Stimulated activated CD4-positive, alpha-beta T cell treated with anti-CD3 and anti-CD28 coated beads, Interleukin-15, amount 100 ng/mL, for 24 hours (primary cell): ENCODE data around the gene SNAPC2.
A peak's percentile ranks its signal among the peaks of the same experiment; 100 is the strongest.
"Not testable (repeated sequence)": the region's sequence is repeated elsewhere in the genome, so short reads cannot be mapped to it uniquely, and the experiment has no call there.

Source experiments
- DNase-seq: peaks from one replicate; pipeline ENCODE4 v3.0.0-alpha.2; 2020

SNAPC2 gene

DNA sequence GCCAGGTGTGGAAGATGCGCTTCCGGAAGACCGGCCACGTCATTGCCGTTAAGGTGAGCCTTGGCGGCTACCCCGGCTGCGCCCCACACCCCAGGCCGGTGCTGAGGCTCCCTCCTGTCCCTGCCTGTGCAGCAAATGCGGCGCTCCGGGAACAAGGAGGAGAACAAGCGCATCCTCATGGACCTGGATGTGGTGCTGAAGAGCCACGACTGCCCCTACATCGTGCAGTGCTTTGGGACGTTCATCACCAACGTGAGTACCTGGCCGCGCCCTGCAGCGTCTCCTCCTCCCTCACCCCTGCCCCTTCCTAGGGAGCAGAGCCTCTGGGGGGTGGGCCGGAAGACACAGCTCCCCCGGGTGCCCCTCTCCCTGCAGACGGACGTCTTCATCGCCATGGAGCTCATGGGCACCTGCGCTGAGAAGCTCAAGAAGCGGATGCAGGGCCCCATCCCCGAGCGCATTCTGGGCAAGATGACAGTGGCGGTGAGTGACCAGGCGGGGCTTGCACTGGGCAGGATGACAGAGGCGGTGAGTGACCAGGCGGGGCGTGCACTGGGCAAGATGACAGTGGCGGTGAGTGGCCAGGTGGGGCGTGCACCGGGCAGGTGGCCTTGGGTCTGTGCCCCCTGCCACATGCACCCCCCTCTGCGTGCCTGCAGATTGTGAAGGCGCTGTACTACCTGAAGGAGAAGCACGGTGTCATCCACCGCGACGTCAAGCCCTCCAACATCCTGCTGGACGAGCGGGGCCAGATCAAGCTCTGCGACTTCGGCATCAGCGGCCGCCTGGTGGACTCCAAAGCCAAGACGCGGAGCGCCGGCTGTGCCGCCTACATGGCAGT is 9.6 kb upstream of the SNAPC2 start:
- no peak for DNase-seq

DNA sequence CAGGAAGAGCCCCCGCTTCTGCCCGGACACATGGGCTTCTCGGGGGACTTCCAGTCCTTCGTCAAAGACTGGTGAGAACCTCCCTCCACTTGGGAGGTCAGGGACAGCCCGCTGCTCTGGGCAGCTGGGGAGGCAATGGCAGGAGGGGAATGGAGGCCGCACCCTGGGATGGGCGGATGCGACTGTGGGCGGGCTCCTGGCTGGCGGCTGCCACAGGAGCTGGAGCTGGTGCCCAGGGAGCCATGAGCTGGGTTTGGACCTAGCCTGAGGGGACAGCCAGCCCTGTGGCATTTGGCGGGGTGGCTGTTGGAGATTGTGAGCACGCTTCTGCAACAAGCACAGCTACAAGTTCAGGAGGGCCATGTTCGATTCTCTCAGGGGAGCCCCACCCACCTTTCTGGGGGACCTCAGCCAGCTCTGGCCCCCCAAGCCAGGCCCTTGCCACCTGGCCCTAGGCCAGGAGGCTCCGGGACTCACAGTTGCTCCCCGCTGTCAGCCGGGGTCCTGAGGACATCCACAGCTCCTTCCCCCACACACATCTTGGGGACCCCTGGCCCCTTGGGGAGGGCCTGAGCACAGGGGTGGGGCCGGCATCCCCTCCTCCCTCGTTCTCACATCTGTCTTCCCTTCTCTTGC is 8.5 kb upstream of the SNAPC2 start:
- no peak for DNase-seq

DNA sequence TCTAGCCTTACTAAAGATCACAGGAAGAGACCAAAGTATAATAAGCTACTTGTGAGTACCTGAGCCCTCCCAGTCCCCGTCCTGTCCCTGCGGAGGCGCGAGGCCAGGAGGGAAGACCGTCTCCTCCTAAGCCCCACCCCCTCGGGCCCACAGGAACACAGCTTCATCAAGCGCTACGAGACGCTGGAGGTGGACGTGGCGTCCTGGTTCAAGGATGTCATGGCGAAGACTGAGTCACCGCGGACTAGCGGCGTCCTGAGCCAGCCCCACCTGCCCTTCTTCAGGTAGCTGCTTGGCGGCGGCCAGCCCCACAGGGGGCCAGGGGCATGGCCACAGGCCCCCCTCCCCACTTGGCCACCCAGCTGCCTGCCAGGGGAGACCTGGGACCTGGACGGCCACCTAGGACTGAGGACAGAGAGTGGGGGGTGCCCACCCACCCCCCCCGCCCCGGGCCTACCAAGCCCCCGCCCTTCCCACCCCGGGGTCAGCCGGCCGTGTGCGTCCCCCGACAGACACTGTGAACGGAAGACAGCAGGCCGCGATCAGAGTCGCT is 7.9 kb upstream of the SNAPC2 start:
- DNase-seq = no peak

DNA sequence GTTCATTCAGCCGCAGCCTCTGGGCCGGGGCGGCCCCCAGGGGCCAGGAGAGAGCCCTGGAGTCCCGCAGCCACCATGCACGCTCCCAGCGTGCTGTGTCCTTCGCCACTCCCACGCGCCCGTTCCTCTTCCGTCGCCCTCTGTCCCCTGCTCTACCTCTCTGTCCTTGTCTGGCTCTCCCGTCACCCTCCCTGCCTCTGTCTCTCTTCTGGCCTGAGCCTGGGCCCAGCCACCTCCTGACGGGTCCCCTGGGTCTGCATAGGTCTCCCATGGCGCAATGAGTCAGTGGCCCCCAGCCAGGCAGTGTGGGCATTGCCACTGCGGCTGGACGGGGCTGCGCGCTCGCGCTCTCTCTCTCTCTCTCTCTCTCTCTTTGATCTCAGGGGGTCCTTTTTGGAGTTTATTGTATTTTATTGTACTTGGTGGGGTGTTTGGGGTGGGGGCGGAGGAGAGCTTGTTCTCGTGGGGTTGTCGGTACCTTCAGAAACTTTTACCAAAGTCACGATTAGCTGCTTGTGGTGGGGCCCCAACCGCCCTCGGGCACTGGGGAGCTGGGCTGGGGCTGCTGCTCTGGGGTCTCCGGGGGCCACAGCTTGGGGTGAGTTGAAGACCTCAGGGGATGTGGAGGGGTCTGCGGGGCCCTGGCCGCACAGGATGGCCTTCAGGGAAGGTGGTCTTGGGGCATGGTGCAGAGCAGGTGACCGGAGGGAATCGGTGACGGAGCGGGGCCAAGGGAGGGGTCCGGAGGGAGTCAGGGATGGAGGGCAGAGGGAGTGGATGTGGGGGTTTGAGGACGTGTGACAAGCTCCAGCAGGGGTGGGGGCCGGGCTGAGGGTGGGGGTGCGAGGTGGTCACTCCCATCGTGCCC is 7.2 kb upstream of the SNAPC2 start:
- DNase-seq = no peak

DNA sequence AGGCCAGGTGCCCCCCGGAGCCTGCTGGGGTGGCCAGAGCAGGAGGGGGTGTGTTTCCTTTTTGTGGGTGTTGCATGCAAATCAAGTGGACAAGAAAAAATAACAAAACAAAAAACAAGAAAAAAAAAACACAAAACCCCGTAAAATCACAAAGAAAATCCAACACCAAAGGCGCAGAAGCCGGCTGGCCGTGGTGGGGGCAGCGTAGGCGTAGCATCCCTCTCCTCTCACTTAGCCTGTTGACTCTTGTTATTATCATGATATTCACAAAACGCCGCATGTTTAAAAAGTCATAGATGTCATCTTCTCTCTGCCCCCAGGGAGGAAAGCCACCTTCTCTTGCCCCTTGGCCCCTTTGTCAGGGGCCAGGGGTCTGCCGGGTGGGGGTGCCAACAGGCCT is 6.5 kb upstream of the SNAPC2 start:
- DNase-seq = no peak

DNA sequence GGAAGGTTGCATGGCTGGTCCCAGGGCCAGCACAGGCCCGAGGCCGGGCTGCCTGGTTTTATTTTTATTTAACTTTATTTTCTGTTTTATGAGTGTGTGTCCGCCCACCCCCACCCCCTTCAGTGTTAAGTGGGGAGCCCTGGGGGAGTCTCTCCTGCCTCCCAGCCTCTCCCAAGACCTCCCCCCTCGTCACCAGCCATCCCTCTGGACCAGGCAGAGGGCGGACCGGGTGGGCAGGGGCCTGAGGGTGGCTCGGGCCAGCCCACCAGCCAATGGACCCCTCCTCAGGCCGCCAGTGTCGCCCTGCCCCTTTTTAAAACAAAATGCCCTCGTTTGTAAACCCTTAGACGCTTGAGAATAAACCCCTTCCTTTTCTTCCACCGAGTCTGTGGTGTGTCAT is 6.0 kb upstream of the SNAPC2 start:
- DNase-seq = no peak

DNA sequence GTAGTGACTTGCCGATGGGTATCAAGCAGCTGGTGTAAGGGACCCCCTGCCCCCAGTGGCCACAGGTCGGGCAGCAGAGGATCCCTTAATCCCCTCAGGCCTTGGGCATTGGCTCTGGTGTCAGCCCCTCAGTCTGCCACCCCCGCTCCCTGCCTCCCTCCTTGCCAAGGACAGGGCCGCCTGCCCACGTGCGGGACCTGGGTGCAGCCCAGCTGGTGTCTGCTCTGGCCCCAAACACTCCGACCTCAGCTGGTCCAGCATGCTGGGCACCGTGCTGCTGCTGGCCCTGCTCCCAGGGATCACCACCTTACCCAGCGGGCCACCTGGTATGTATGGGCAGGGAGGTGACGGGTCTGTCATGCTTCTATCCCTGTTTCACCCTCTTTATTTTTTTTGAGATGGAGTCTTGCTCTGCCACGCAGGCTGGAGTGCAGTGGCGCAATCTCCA is 5.5 kb upstream of the SNAPC2 start, which contains the start of gene TGFBR3L:
TGFBR3L (plus strand) TSS at position 233 of the 448 bp plus-strand sequence.
- no peak for DNase-seq

DNA sequence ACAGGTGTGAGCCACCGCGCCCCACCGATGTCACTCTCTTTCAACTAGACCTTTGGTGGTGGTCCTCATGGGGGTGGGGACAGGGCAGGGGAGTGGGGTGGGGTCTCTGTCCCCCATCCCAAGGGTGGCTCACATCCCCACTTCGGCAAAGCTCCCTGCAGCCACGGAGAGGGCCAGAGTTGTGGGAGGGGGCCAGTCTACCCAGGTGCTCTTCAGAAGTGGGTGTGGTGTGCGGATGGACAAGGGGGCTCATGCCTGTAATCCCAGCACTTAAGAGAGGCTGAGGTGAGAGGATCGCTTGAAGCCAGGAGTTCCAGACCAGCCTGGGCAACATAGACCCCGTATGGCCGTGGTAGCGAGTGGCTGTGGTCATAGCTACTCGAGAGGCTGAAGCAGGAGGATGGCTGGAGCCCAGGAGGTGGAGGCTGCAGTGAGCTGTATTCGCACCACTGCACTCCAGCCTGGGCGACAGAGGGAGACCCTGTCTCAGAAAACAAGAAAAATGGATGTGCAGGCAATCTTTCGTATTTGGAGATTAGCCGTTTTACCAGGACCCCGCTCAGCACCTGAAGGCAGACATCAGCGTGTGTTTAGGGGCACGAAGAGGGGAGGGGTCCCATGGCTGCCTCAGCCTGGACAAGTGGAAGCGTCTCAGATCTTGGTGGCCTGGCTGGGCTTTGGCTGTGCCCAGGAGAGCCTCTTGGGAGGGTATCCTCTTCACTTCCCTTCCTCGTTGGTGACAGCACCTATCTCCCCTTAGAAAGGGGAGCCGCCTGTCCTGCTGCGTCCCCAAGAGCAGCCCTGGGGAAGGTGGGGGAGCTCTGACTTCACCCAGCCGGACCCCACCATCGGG is 4.7 kb upstream of the SNAPC2 start:
- no peak for DNase-seq

DNA sequence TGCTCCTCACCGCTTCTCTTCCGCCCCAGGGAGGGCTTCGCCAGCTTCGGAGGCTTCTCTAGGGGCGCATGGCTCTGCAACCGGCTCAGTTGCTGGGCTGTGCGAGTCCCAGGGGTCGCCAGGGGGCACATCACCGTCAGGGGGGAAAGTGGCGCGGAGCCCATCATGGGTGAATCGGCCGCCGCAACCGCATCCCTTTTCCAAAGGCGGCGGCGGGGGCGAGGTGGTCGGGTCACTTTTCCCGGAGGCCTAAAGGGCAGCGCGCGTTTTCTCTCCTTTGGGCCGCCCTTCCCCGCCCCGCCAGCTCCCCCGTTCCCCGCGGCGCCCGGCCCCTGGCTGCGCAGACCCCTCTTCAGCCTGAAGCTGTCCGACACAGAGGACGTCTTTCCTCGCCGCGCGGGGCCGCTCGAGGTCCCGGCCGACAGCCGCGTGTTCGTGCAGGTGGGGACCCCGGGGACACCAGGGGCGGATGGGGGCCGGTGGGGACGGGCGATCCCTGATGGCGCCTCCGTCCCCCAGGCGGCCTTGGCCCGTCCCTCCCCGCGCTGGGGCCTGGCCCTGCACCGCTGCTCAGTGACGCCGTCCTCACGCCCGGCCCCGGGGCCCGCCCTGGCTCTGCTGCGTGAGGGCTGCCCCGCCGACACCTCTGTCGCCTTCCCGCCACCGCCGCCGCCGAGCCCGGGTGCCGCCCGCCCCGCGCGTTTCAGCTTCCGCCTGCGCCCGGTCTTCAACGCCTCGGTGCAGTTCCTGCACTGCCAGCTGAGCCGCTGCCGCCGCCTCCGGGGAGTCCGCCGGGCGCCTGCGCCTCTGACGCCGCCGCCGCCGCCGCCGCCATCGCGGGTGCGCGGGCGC is 3.8 kb upstream of the SNAPC2 start:
- peak; percentile 74 for DNase-seq

DNA sequence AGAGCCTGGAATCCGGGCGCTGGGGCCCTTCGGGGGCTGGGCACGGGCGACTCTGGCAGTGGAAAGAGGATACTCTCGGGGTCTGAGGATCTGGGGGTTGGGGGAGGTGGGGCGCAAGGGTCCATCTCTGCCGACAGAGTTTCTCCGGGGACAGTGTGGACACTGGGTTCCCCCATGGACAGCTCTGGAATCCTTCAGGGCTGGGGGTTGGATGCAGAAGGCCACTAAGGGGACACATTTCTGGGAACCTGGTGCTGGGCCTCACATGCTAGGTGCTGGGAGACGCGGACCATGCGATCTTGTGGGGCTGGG is 3.2 kb upstream of the SNAPC2 start:
- DNase-seq = no peak

DNA sequence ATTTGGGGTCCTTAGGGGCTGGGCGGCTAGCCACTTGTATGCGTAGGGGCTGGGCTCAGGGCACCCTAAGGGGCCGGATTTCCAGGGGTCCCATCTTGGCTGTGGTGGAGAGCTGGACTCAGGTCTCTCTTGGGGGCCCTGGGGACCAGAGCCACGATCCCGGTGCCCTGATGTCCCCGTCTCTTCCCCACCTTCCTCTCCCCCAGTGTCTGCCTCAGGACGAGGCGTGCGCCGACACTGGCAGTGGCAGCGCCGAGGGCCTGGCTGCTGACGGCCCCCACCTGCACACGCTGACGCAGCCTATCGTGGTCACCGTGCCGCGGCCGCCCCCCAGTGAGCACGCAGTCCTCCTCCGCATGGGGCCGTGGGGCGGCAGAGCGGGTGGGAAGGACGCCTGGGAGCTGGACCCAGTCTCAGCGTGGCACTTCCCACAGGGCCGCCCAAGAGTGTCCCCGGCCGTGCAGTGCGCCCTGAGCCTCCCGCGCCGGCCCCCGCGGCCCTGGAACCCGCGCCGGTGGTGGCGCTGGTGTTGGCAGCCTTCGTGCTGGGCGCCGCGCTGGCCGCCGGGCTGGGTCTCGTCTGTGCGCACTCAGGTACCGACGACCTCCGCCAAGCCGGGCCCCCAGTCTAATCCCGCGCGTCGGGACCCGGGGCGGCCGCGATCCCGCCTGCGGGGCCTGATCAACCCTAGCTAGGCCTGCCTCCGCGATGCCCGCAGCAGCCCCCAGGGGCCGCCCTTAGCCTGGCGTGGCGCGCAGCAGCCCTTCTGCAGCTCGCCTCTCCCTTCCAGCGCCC is 2.7 kb upstream of the SNAPC2 start:
- DNase-seq = peak; percentile 74

DNA sequence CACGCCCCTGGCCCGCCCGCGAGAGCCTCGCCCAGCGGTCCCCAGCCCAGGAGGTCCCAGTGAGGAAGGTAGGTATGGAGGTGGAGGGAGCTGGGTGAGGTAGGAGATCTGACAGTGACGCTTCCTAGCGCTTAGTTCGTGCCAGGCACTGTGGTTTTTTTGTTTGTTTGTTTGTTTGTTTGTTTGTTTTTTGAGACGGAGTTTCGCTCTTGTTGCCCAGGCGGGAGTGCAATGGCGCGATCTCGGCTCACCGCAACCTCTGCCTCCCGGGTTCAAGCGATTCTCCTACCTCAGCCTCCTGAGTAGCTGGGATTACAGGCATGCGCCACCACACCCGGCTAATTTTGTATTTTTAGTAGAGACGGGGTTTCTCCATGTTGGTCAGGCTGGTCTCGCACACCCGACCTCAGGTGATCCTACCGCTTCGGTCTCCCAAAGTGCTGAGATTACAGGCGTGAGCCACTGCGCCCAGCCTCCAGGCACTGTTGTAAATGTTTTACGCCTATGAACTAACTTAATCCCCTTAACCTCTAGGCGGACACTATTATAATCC is 2.0 kb upstream of the SNAPC2 start:
- DNase-seq = not testable (repeated sequence)

DNA sequence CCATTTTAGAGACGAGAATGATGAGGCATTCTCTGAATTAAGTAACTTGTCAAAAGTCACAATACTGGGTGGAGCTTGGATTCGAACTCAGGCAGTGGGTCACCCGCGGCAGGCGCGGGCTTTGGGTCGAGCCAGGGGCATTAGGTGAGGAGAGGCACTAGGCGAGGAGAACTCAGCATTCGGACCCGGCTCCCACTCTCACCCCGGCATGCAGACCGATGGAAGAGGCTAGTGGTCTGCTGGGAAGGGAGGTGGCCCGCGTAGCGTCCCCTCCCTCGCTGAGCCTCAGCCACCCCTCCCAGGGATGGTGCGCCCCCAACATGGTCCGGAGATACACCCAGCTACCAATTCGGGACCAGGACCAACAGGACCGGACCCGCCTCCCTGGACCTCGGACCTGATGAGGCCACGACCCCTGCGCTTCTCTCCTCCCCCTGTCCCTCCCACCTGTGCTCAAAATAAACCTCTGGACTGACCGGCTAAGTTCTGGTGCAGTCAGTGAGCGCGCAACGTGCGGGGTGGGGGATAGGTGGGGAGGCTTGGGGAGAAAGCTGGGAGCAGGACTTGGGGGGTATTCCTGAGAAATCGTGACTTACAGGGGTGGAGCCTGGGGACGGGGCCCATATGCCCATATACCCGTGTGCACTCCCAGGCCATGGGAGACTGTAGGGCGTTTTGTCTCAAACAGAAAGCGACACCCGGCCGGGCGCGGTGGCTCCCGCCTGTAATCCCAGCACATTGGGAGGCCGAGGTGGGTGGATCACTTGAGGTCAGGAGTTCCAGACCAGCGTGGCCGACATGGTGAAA is 1.3 kb upstream of the SNAPC2 start:
- DNase-seq = no peak

DNA sequence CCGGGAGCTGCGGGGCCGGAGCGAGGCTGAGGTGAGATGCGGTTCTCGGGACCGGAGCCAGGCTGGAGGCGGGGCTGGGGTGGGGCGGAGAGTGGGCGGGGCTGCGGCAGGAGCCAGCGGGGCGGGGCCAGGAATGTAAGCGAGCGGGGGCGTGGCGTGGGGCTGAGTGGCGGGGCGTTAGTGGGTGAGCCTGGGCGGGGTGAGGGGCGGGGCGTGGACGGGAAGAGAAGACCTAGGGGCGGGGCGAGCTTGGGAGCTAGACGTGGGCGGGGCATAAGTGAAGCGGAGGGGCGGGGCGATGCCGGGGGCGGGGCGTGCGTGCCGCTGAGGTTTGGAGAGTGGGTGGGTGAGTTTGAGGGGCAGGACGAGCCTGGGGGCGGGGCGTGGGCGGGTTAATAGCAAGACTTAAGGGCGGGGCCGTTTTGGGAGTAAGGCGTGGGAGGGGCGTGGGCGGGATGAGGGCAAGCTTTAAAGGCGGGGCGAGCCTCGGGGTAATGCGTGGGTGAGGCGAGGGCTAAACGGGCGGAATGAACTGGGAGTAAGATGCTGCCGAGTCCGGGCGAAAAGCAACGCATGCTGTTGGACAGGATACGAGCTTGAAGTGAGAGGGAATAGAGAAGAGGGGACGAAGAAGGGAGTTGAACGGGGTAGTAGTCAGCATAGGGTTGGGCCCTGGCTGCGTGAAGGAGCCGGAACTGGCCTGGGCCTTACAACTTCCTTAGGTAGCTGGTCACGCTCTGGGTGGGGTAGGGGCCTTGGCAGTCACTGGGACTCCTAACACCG is 572 bp downstream of the SNAPC2 start:
- DNase-seq = peak; percentile 100

DNA sequence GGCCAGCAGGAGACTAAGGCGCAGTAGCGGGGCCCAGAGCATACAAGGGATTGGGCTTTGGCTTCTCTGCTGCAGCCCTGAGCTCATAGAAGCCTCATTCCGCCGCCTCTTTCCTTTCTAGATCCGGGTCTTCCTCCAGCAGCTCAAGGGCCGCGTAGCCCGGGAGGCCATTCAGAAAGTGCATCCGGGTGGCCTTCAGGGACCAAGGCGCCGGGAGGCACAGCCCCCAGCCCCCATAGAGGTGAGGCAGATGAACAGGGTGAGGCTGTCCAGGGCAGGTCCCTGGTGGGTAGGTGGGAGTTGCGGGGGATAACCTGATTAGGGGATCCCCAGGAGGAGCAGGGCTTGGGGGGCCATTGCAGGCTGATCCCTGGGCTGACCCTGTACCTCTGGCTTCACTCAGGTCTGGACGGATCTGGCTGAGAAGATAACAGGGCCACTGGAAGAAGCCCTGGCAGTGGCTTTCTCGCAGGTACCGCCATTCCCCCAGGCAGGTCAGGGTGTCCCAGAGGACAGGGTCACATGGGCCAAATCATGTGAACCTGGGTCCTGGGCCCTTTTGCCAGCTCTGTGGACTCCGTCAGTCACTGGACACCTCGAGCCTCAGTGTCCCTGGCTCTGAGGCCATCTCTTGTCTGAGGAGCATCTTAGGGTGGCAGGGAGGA is 1.3 kb downstream of the SNAPC2 start:
- no peak for DNase-seq

DNA sequence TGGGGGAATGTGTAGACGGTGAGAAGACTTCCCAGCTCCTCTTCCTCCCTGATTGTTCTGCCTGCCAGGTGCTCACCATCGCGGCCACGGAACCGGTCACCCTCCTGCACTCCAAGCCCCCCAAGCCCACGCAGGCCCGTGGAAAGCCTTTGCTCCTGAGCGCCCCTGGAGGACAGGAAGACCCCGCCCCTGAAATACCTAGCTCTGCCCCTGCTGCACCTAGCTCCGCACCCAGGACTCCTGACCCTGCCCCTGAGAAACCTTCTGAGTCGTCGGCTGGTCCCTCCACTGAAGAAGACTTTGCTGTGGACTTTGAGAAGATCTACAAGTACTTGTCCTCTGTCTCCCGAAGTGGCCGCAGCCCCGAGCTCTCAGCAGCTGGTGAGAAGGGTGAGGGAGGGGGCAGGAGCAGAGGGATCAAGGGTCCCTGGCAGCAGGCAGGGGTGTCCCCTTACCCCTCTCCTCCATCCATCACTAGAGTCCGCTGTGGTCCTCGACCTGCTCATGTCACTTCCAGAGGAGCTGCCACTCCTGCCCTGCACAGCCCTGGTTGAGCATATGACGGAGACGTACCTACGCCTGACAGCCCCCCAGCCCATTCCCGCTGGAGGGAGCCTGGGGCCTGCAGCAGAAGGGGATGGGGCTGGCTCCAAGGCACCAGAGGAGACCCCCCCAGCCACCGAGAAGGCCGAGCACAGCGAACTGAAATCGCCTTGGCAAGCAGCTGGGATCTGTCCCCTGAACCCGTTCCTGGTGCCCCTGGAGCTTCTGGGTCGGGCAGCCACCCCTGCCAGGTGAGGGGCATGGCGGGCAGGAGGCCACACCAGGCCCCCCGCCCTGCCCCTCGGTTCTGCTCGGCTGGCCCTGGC is 2.1 kb downstream of the SNAPC2 start:
- no peak for DNase-seq

DNA sequence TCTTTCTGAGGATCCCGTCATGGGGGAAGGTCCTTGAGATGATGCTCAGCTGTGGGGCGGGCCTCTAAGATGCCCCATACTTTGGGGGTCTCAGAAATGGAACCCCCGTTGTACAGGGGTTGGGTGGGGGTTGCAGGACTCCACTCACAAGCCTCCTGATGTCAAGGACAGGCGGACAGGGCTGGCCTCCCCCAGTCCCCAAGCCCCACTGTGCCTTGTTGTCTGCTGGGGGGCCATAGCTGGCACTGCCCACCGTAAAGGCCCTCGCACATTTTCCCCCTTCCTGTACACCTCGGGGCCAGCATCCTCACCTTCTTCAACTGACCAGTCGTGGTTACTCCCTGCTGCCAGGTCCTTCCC is 2.7 kb downstream of the SNAPC2 start:
- no peak for DNase-seq
